Measurements from ENCODE around the gene ZNF142. TPM values are rescaled to one million over a fixed set of nuclear protein-coding genes. Genes with fewer than 3 reads are reported as not detected.
A peak's percentile ranks its signal among the peaks of the same experiment; 100 is the strongest.

ZNF142 gene
- 10 to 100 TPM; 15.2 to 31.1 (median 20.1) TPM for total RNA-seq

GRCh38 chr2:218659258-218659987 lies at the start of gene ZNF142, which contains the start of gene BCS1L:
Gene ZNF142 (minus strand): TSS chr2:218659623. CDS start chr2:218656429, 3,194 bp downstream.
Gene BCS1L (plus strand): TSS chr2:218659683. CDS start chr2:218660988, 1,305 bp downstream.
- intact Hi-C loops (cut with DNase I; ENCODE audit: low total_unique reads), result no loop called here
- DNase-seq (ENCODE audit: low spot score in 2 of 2), result peak; percentile 91 to 98
- H3K4me3 ChIP-seq (ENCODE audit: low read depth, poor library complexity, severe bottlenecking), result peak within 1 kb of the TSS; percentile 58
- TF ChIP-seq POLR2A (IDR thresholded peaks at IDR 0.05) (no peak), CTCF (IDR thresholded peaks at IDR 0.05) (no peak)
- 0 to 1% methylated on average over 44 to 49 of the region's 49 CpGs for WGBS, 2 donors

GRCh38 chr2:218708086-218708485 lies 48.7 kb upstream of the ZNF142 start:
- intact Hi-C loops (cut with DNase I; ENCODE audit: low total_unique reads), result no loop called here
- TF ChIP-seq POLR2A (IDR thresholded peaks at IDR 0.05), result no peak
- TF ChIP-seq CTCF (IDR thresholded peaks at IDR 0.05), result no peak

GRCh38 chr2:218703341-218703740 lies 43.9 kb upstream of the ZNF142 start:
- H3K4me3 ChIP-seq (ENCODE audit: low read depth, poor library complexity, severe bottlenecking), result no peak overlapping the region
- WGBS, 2 donors, result 81 to 85% methylated on average over 4 of the region's 4 CpGs
- intact Hi-C loops (cut with DNase I; ENCODE audit: low total_unique reads), result no loop called here
- no peak for DNase-seq (ENCODE audit: low spot score in 2 of 2)
- TF ChIP-seq POLR2A (IDR thresholded peaks at IDR 0.05) (no peak), CTCF (IDR thresholded peaks at IDR 0.05) (no peak)

More at GRCh38 chr2:218708086-218708485, 48.7 kb upstream of the ZNF142 start:
- no peak for DNase-seq (ENCODE audit: low spot score in 2 of 2)
- H3K4me3 ChIP-seq (ENCODE audit: low read depth, poor library complexity, severe bottlenecking), result no peak overlapping the region
- WGBS, 2 donors, result 90 to 93% methylated on average over 4 of the region's 4 CpGs

GRCh38 chr2:218701806-218702205 lies 42.4 kb upstream of the ZNF142 start:
- TF ChIP-seq CTCF (IDR thresholded peaks at IDR 0.05) (no peak), POLR2A (IDR thresholded peaks at IDR 0.05) (no peak)
- intact Hi-C loops (cut with DNase I; ENCODE audit: low total_unique reads), result no loop called here
- no peak overlapping the region for H3K4me3 ChIP-seq (ENCODE audit: low read depth, poor library complexity, severe bottlenecking)
- DNase-seq (ENCODE audit: low spot score in 2 of 2), result no peak
- 64 to 75% methylated on average over 2 of the region's 2 CpGs for WGBS, 2 donors

GRCh38 chr2:218698885-218699284 lies 39.5 kb upstream of the ZNF142 start:
- WGBS, 2 donors, result 91% methylated on average over 8 of the region's 8 CpGs
- H3K4me3 ChIP-seq (ENCODE audit: low read depth, poor library complexity, severe bottlenecking), result no peak overlapping the region
- no peak for DNase-seq (ENCODE audit: low spot score in 2 of 2)
- intact Hi-C loops (cut with DNase I; ENCODE audit: low total_unique reads), result no loop called here
- TF ChIP-seq CTCF (IDR thresholded peaks at IDR 0.05), result no peak
- TF ChIP-seq POLR2A (IDR thresholded peaks at IDR 0.05), result no peak

Data from lower leg skin (tissue), 4 donors.